ENCODE measurements around the gene NME1.

NME1 gene

GRCh38 chr17:51200295-51200694, 46.9 kb downstream of the NME1 start:
- H3K4me2 ChIP-seq (ENCODE audit: low read length): no peak overlapping the region

GRCh38 chr17:51200846-51201245, 47.5 kb downstream of the NME1 start:
- Histone ChIP-seq H3K27ac (ENCODE audit: low read length) (no peak overlapping the region), H3K79me2 (ENCODE audit: low read length) (no peaks in the 10 kb centered on the region), H3K4me2 (ENCODE audit: low read length) (no peak overlapping the region), H4K20me1 (ENCODE audit: insufficient read depth, low read length) (no peaks in the 10 kb centered on the region), H3K4me1 (ENCODE audit: low read length) (no peaks in the 10 kb centered on the region), H3K9ac (ENCODE audit: low read length) (no peak overlapping the region), H2AFZ (ENCODE audit: low read depth, low read length) (no peak overlapping the region), H3K27me3 (ENCODE audit: low read depth, low read length) (no peaks in the 10 kb centered on the region), H3K9me3 (ENCODE audit: insufficient read depth, low read length) (no peaks in the 10 kb centered on the region), H3K36me3 (replicated peaks; ENCODE audit: low read depth, low read length) (peaks cover 40% of the 10 kb centered on the region), H3K4me3 (ENCODE audit: low read length) (no peak overlapping the region)
- TF ChIP-seq CTCF (IDR thresholded peaks at IDR 0.05; ENCODE audit: low read depth, low read length) (no peak), EZH2phosphoT487 (IDR thresholded peaks at IDR 0.05; ENCODE audit: low read depth) (no peak)

More at GRCh38 chr17:51200295-51200694, 46.9 kb downstream of the NME1 start:
- TF ChIP-seq CTCF (IDR thresholded peaks at IDR 0.05; ENCODE audit: low read depth, low read length): no peak
- no peak for TF ChIP-seq EZH2phosphoT487 (IDR thresholded peaks at IDR 0.05; ENCODE audit: low read depth)
- no peaks in the 10 kb centered on the region for H4K20me1 ChIP-seq (ENCODE audit: insufficient read depth, low read length)
- H2AFZ ChIP-seq (ENCODE audit: low read depth, low read length): no peak overlapping the region
- H3K9me3 ChIP-seq (ENCODE audit: insufficient read depth, low read length): no peaks in the 10 kb centered on the region
- H3K4me3 ChIP-seq (ENCODE audit: low read length): no peak overlapping the region
- H3K27ac ChIP-seq (ENCODE audit: low read length): no peak overlapping the region
- no peaks in the 10 kb centered on the region for H3K79me2 ChIP-seq (ENCODE audit: low read length)
- H3K4me1 ChIP-seq (ENCODE audit: low read length): no peaks in the 10 kb centered on the region
- H3K36me3 ChIP-seq (replicated peaks; ENCODE audit: low read depth, low read length): peaks cover 38% of the 10 kb centered on the region
- H3K27me3 ChIP-seq (ENCODE audit: low read depth, low read length): no peaks in the 10 kb centered on the region
- H3K9ac ChIP-seq (ENCODE audit: low read length): no peak overlapping the region

DNA sequence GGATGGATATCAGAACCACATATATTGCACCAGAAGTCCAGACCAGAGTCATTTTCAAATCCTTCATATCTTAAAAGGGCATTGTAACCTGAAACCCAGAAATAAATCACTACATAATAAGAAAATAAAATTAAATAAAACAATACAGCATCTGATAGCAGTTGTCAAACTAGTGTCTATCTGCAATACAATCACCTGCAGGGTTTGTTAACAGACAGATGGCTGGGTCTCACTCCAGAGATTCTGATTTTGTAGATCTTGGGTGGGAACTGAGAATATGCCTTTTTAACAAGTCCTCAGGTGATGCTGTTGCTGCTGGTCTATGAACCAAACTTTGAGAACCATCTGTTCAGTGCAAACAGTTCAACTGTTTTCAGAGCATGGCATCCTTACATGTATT, 50.5 kb downstream of the NME1 start:
- Histone ChIP-seq H3K27ac (ENCODE audit: low read length) (no peak overlapping the region), H3K36me3 (replicated peaks; ENCODE audit: low read depth, low read length) (peaks cover 42% of the 10 kb centered on the region), H3K79me2 (ENCODE audit: low read length) (no peaks in the 10 kb centered on the region), H3K9me3 (ENCODE audit: insufficient read depth, low read length) (no peaks in the 10 kb centered on the region), H3K4me3 (ENCODE audit: low read length) (no peak overlapping the region), H3K4me1 (ENCODE audit: low read length) (no peaks in the 10 kb centered on the region), H4K20me1 (ENCODE audit: insufficient read depth, low read length) (no peaks in the 10 kb centered on the region), H2AFZ (ENCODE audit: low read depth, low read length) (no peak overlapping the region), H3K27me3 (ENCODE audit: low read depth, low read length) (no peaks in the 10 kb centered on the region), H3K4me2 (ENCODE audit: low read length) (no peak overlapping the region), H3K9ac (ENCODE audit: low read length) (no peak overlapping the region)
- TF ChIP-seq CTCF (IDR thresholded peaks at IDR 0.05; ENCODE audit: low read depth, low read length) (no peak), EZH2phosphoT487 (IDR thresholded peaks at IDR 0.05; ENCODE audit: low read depth) (no peak)
